T-cell (primary cell): ENCODE results near the gene EDARADD. TPM values are rescaled to one million over a fixed set of nuclear protein-coding genes. Genes with fewer than 3 reads are reported as not detected.

ENCODE experiments used
- ATAC-seq, 4 experiments: fragments of 200-7000 bp in 3 of 4; fragments of 150-1000 bp in 1 of 4; cut with Tn5 transposase; replicated peaks in 1 of 4; 1 replicate in 3 of 4; 2 replicates in 1 of 4; pipeline ENCODE4 v1.10.0; 2021; ENCODE audit warnings: moderate library complexity in 3 of 4, mild to moderate bottlenecking in 2 of 4, moderate number of reproducible peaks in 1 of 4
- CTCF ChIA-PET, 2 donors: fragments of 300-600 bp; sonication (Branson Sonifier 250); formaldehyde crosslinking; loops; one replicate each; lab custom pipeline; 2022; ENCODE audit warnings: antibody characterized with exemption in 2 of 2; lab: Charles Lee
- POLR2A ChIA-PET, 2 donors: fragments of 300-600 bp; sonication (Branson Sonifier 250); formaldehyde crosslinking; loops; one replicate each; lab custom pipeline; 2022; ENCODE audit warnings: antibody characterized with exemption in 2 of 2; lab: Charles Lee
- DNase-seq, 35 experiments: peaks; one replicate each; pipeline versions ENCODE4 v3.0.0 to v3.0.0-alpha.2; 2013 to 2023
- H3K27ac ChIP-seq: one replicate; pipeline ENCODE4 v1.5.1; 2013; ENCODE audit warnings: low read length
- H3K27me3 ChIP-seq, 2 experiments: replicated peaks in 1 of 2; 1 replicate in 1 of 2; 2 replicates in 1 of 2; pipeline versions ENCODE4 v1.6.1 to v1.7.0; 2013; ENCODE audit warnings: low read length in 1 of 2, mixed read lengths in 1 of 2; ENCODE audit not compliant: control insufficient read depth in 2 of 2, insufficient read depth in 2 of 2; ENCODE audit errors: extremely low read depth in 1 of 2
- H3K36me3 ChIP-seq, 2 donors: 1 replicate in 1 of 2; 2 replicates in 1 of 2; pipeline versions ENCODE4 v1.6.1 to v1.7.0; 2013; ENCODE audit warnings: low read length in 1 of 2; ENCODE audit not compliant: control insufficient read depth in 2 of 2, insufficient read depth in 1 of 2; ENCODE audit errors: extremely low read depth in 1 of 2
- H3K4me1 ChIP-seq, 2 experiments: 1 replicate in 1 of 2; 2 replicates in 1 of 2; pipeline versions ENCODE4 v1.6.1 to v1.7.0; 2013; ENCODE audit warnings: low read length in 2 of 2, mixed read lengths in 1 of 2; ENCODE audit not compliant: insufficient read depth in 2 of 2, control insufficient read depth in 1 of 2; ENCODE audit errors: extremely low read depth in 1 of 2
- H3K4me3 ChIP-seq, 2 donors: 1 replicate in 1 of 2; 2 replicates in 1 of 2; pipeline versions ENCODE4 v1.5.1 to v1.7.0; 2013; ENCODE audit warnings: mild to moderate bottlenecking in 2 of 2, low read length in 1 of 2, moderate library complexity in 1 of 2; ENCODE audit not compliant: control insufficient read depth in 1 of 2; ENCODE audit errors: extremely low read depth in 1 of 2
- H3K9me3 ChIP-seq: 2 replicates; pipeline ENCODE4 v1.7.0; 2013
- H3K27ac Mint-ChIP-seq, 2 donors: one replicate each; pipeline ENCODE4 v1.8.0; 2020 to 2021; ENCODE audit warnings: mild to moderate bottlenecking in 2 of 2, mixed read lengths in 2 of 2
- H3K27me3 Mint-ChIP-seq, 2 donors: one replicate each; pipeline ENCODE4 v1.8.0; 2021 to 2022; ENCODE audit warnings: mixed read lengths in 2 of 2
- H3K36me3 Mint-ChIP-seq: one replicate; pipeline ENCODE4 v1.8.0; 2021; ENCODE audit warnings: mixed read lengths
- H3K4me1 Mint-ChIP-seq, 3 donors: one replicate each; pipeline ENCODE4 v1.8.0; 2020 to 2022; ENCODE audit warnings: mixed read lengths in 3 of 3, mild to moderate bottlenecking in 1 of 3
- H3K4me3 Mint-ChIP-seq, 3 donors: one replicate each; pipeline ENCODE4 v1.8.0; 2020 to 2022; ENCODE audit warnings: mild to moderate bottlenecking in 3 of 3, mixed read lengths in 3 of 3, moderate library complexity in 3 of 3
- H3K9me3 Mint-ChIP-seq, 3 donors: one replicate each; pipeline ENCODE4 v1.8.0; 2020 to 2022; ENCODE audit warnings: mixed read lengths in 3 of 3
- WGBS: methylation state at CpG from one replicate; pipeline ENCODE4 v1.1.5; 2013; ENCODE audit warnings: missing lambda C conversion rate; ENCODE audit not compliant: insufficient coverage; 5-methylcytosine and 5-hydroxymethylcytosine counted together
- total RNA-seq, 35 experiments: library from RNA in 6 of 35; stranded (reverse) in 6 of 35; fragments of 120-200 nt in 1 of 35; gene quantifications; one replicate each; pipeline versions ENCODE4 v1.2.1 to v1.2.4 and lab custom pipeline; 2013 to 2026

The EDARADD gene
- total RNA-seq, 5 donors from 2014 or later (not counting 1 experiment from before 2014, with no cell fraction given), result 1.3 to 5.7 (median 4.2) TPM

- H3K27me3 Mint-ChIP-seq, result no peaks in the 10 kb centered on the region
- no peak for ATAC-seq
- H3K4me1 ChIP-seq, result peaks cover 6 to 12% of the 10 kb centered on the region in 2 experiments
- peak overlapping the region; percentile 94 to 98 for H3K4me3 ChIP-seq
- H3K9me3 Mint-ChIP-seq, result no peaks in the 10 kb centered on the region
- peak overlapping the region; percentile 98 to 99 for H3K27ac Mint-ChIP-seq
- 54% methylated on average over 25 of the region's 26 CpGs for WGBS
- H3K4me1 Mint-ChIP-seq, result peaks cover 31 to 43% (median 43%) of the 10 kb centered on the region in 3 donors
- peaks cover 0 to 17% of the 10 kb centered on the region in 2 donors for H3K36me3 ChIP-seq
- POLR2A ChIA-PET, result interaction anchor here in 1 of 2 donors (0.7 to 0.8 kb wide), 2 partner anchors 272 to 384 kb away, joined by 3 read pairs; partner anchors contain the start of gene MTR
- no peaks in the 10 kb centered on the region for H3K9me3 ChIP-seq
- no peak for DNase-seq
- no peaks in the 10 kb centered on the region for H3K27me3 ChIP-seq
- peak overlapping the region; percentile 97 to 98 (median 98) for H3K4me3 Mint-ChIP-seq
- CTCF ChIA-PET, result no interaction called here
- peak overlapping the region; percentile 81 for H3K27ac ChIP-seq
- peaks cover 16% of the 10 kb centered on the region for H3K36me3 Mint-ChIP-seq
Observed at GRCh38 chr1:236522937-236523703, 129.0 kb downstream of the EDARADD start.

DNA sequence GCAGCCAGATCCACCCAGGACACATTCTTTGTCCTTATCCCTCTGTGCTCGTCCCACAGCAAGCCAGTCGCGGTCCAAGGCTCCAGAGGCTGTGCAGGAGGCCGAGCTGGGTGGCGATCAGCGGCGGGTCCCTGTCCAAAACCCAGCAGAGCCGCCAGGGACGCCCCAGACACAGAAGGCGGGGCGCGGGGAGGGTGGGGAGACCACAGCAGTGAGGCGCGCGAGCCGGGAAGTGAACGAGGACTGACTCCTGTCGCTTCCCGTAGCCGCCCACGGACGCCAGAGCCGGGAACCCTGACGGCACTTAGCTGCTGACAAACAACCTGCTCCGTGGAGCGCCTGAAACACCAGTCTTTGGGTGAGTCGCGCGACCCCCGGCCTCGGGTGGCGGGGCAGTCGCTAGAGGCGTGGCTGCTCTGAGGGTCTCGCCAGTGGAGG is 129.6 kb downstream of the EDARADD start, which contains the start of gene LGALS8:
Gene LGALS8, plus strand, starts transcription at position 279 of the 438 bp plus-strand sequence. CDS start 2,089 bp downstream, outside the sequence.
- CTCF ChIA-PET, result interaction anchor here in 1 of 2 donors (0.6 kb wide), 1 partner anchor 520 kb away, joined by 3 read pairs; no protein-coding TSS in a partner anchor
- peak within 1 kb of the TSS; percentile 81 for H3K27ac ChIP-seq
- H3K27me3 ChIP-seq, result no peaks in the 10 kb centered on the region
- peaks cover 0 to 17% of the 10 kb centered on the region in 2 donors for H3K36me3 ChIP-seq
- no peaks in the 10 kb centered on the region for H3K27me3 Mint-ChIP-seq
- peak within 1 kb of the TSS; percentile 94 to 98 for H3K4me3 ChIP-seq
- WGBS, result under 1% methylated on average over 35 of the region's 35 CpGs
- no peaks in the 10 kb centered on the region for H3K9me3 Mint-ChIP-seq
- peak within 1 kb of the TSS; percentile 97 to 98 (median 98) for H3K4me3 Mint-ChIP-seq
- POLR2A ChIA-PET, result interaction anchor here in 1 of 2 donors (0.8 kb wide), 1 partner anchor 271 kb away, joined by 3 read pairs; the partner anchor contains the start of gene MTR
- H3K27ac Mint-ChIP-seq, result peak within 1 kb of the TSS; percentile 98 to 99
- peaks cover 4 to 12% of the 10 kb centered on the region in 2 experiments for H3K4me1 ChIP-seq
- peak; percentile 84 to 88 (median 85) for ATAC-seq
- H3K4me1 Mint-ChIP-seq, result peaks cover 32 to 39% (median 39%) of the 10 kb centered on the region in 3 donors
- DNase-seq, result peak; percentile 62 to 90 (median 82)
- no peaks in the 10 kb centered on the region for H3K9me3 ChIP-seq
- peaks cover 17% of the 10 kb centered on the region for H3K36me3 Mint-ChIP-seq

- peak overlapping the region; percentile 81 for H3K27ac ChIP-seq
- no peaks in the 10 kb centered on the region for H3K9me3 Mint-ChIP-seq
- H3K36me3 ChIP-seq, result peaks cover 0 to 17% of the 10 kb centered on the region in 2 donors
- 0% methylated on average over 29 of the region's 32 CpGs for WGBS
- peak overlapping the region; percentile 98 to 99 for H3K27ac Mint-ChIP-seq
- H3K4me1 Mint-ChIP-seq, result peaks cover 36 to 43% (median 43%) of the 10 kb centered on the region in 3 donors
- no peaks in the 10 kb centered on the region for H3K27me3 ChIP-seq
- no peaks in the 10 kb centered on the region for H3K9me3 ChIP-seq
- H3K4me1 ChIP-seq, result peaks cover 4 to 12% of the 10 kb centered on the region in 2 experiments
- peak overlapping the region; percentile 94 to 98 for H3K4me3 ChIP-seq
- no peaks in the 10 kb centered on the region for H3K27me3 Mint-ChIP-seq
- DNase-seq (peak; percentile 28 to 85 (median 46)), ATAC-seq (peak; percentile 85 to 90 (median 88))
- CTCF ChIA-PET, result interaction anchor here in 1 of 2 donors (0.6 kb wide), 1 partner anchor 520 kb away, joined by 3 read pairs; no protein-coding TSS in a partner anchor
- H3K4me3 Mint-ChIP-seq, result peak overlapping the region; percentile 97 to 98 (median 98)
- POLR2A ChIA-PET, result interaction anchor here in 1 of 2 donors (0.8 kb wide), 1 partner anchor 271 kb away, joined by 3 read pairs; the partner anchor contains the start of gene MTR
- H3K36me3 Mint-ChIP-seq, result peaks cover 22% of the 10 kb centered on the region
Observed at GRCh38 chr1:236524142-236524894, 130.2 kb downstream of the EDARADD start.

DNA sequence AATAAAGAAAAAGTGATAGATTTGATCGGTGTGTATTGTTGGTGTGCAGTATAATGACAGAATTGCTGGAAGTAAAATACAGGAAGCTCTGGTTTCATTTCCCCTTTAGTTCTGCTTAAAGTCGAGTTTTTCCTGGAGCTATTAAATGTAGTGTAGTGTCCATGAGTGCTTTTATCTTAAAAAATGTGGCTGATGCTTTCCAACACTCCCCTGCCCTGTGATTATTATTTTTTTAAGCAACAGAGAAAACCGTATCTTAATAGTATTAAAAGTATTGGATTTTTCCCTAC is 130.8 kb downstream of the EDARADD start:
- CTCF ChIA-PET, result interaction anchor here in 1 of 2 donors (0.8 kb wide), 1 partner anchor 23 kb away, joined by 3 read pairs; no protein-coding TSS in a partner anchor
- Mint-ChIP-seq H3K4me3 (peak overlapping the region; percentile 97 to 98 (median 98)), H3K4me1 (peaks cover 37 to 46% (median 42%) of the 10 kb centered on the region in 3 donors), H3K9me3 (no peaks in the 10 kb centered on the region), H3K27ac (peak overlapping the region; percentile 98 to 99), H3K27me3 (no peaks in the 10 kb centered on the region), H3K36me3 (peaks cover 22% of the 10 kb centered on the region)
- H3K27ac ChIP-seq, result peak overlapping the region; percentile 81
- peaks cover 0 to 17% of the 10 kb centered on the region in 2 donors for H3K36me3 ChIP-seq
- WGBS, result 0% methylated on average over 1 of the region's 3 CpGs
- no peaks in the 10 kb centered on the region for H3K9me3 ChIP-seq
- ATAC-seq, result no peak
- H3K4me1 ChIP-seq, result peaks cover 4 to 12% of the 10 kb centered on the region in 2 experiments
- POLR2A ChIA-PET, result no interaction called here
- H3K27me3 ChIP-seq, result no peaks in the 10 kb centered on the region
- H3K4me3 ChIP-seq, result peak overlapping the region; percentile 94 to 98
- DNase-seq, result no peak

GRCh38 chr1:236526079-236526478 is 132.0 kb downstream of the EDARADD start:
- ChIA-PET CTCF (interaction anchor here (0.6 to 1.5 kb wide), 3 partner anchors 9 to 817 kb away, joined by 3 to 7 read pairs (median 6); no protein-coding TSS in a partner anchor), POLR2A (interaction anchor here in 1 of 2 donors (0.6 kb wide), 1 partner anchor 9 kb away, joined by 3 read pairs; no protein-coding TSS in a partner anchor)
- H3K36me3 Mint-ChIP-seq, result peaks cover 31% of the 10 kb centered on the region
- Histone ChIP-seq H3K36me3 (peaks cover 0 to 26% of the 10 kb centered on the region in 2 donors), H3K27ac (no peak overlapping the region), H3K27me3 (no peaks in the 10 kb centered on the region), H3K9me3 (no peaks in the 10 kb centered on the region), H3K4me3 (no peak overlapping the region), H3K4me1 (peaks cover 4 to 12% of the 10 kb centered on the region in 2 experiments)
- peaks cover 50 to 58% (median 51%) of the 10 kb centered on the region in 3 donors for H3K4me1 Mint-ChIP-seq
- DNase-seq (no peak), ATAC-seq (no peak)
- H3K27me3 Mint-ChIP-seq, result no peaks in the 10 kb centered on the region
- WGBS, result no CpG with 5 or more reads among the region's 3 CpGs
- no peaks in the 10 kb centered on the region for H3K9me3 Mint-ChIP-seq
- peak overlapping the region in 1 of 2 donors; percentile 28 for H3K27ac Mint-ChIP-seq
- peak overlapping the region in 2 of 3 donors; percentile 6 to 17 for H3K4me3 Mint-ChIP-seq
